Measurements from ENCODE around the gene ALAD.

GRCh38 chr9:113381909-113382411, 19.1 kb downstream of the ALAD start:
- TF ChIP-seq CTCF (conservative IDR thresholded peaks at IDR 0.05 in 1 of 2, IDR thresholded peaks at IDR 0.05 in 1 of 2; ENCODE audit: low read depth in 1 of 2, low read length in 2 of 2) (no peak), EZH2 (IDR thresholded peaks at IDR 0.05; ENCODE audit: low read length, missing control alignments) (no peak)

Data from fibroblast of lung (primary cell).